ENCODE data around the gene NEDD4.
A peak's percentile ranks its signal among the peaks of the same experiment; 100 is the strongest.
"Not testable (repeated sequence)": the region's sequence is repeated elsewhere in the genome, so short reads cannot be mapped to it uniquely, and the experiment has no call there.

The NEDD4 gene

DNA sequence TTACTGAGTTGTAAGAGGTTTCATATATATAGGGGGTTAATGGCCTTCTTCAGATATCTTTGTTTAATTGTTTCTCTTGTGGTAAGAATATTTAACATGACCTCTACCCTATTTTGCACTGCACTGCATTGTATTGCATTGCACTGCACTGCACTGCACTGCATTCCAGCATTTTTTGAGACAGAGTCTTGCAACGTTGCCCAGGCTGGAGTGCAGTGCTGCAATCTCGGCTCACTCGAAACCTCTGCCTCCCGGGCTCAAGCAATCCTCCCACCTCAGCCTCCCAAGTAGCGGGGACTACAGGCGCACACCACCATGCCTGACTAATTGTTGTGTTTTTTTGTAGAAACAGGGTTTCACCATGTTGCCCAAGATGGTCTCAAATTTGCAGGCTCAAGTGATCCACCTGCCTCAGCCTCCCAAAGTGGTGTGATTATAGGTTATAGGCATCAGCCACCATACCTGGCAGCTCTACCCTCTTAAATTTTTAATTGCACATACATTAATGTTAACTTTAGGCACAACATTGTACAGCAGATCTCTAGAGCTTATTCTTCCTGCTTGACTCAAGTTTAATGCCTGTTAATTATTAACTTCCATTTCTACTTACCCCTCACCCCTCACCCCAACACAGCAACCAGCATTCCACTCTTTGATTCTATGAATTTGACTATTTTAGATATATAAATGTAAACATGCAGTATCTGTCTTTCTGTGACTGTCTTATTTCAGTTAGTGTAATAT lies 38.4 kb downstream of the NEDD4 start:
- no peak for DNase-seq (ENCODE audit: low spot score)

DNA sequence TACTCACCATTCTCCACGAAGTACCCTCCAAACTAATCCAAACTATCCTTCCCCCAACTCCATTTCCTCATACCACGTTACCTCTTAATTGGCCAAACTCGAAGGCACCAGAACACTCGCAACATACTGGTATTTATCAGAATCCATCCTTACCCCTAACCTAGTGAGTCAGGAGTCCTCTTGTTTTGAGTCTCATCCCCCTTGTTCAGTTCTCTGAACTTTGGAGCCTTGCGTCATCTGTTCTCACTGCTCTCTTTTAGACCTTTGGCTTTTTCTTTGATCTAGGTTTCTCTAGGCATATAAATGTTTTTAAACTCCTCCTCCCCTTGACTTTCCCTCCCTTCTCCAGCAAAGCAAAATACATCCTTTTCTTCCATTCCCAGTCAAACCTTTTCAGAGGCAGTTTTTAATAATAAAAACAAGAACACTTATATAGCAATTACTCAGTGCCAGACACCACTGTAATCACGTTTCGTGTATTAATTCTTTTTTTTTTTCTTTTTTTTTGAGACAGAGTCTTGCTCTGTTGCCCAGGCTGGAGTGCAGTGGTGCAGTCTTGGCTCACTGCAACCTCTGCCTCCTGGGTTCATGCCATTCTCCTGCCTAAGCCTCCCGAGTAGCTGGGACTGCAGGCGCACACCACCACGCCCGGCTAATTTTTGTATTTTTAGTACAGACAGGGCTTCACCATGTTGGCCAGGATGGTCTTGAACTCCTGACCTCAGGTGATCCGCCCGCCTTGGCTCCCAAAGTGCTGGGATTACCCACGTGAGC lies 40.7 kb downstream of the NEDD4 start:
- not testable (repeated sequence) for DNase-seq (ENCODE audit: low spot score)

DNA sequence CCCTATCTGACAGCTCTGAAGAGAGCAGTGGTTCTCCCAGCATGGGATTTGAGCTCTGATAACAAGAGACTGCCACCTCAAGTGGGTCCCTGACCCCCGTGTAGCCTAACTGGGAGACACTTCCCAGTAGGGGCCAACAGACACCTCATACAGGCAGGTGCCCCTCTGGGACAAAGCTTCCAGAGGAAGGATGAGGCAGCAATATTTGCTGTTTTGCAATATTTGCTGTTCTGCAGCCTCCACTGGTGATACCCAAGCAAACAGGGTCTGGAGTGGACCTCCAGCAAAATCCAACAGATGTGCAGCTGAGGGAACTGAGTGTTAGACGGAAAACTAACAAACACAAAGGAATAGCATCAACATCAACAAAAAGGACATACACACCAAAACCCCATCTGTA lies 48.8 kb downstream of the NEDD4 start:
- not testable (repeated sequence) for DNase-seq (ENCODE audit: low spot score)

DNA sequence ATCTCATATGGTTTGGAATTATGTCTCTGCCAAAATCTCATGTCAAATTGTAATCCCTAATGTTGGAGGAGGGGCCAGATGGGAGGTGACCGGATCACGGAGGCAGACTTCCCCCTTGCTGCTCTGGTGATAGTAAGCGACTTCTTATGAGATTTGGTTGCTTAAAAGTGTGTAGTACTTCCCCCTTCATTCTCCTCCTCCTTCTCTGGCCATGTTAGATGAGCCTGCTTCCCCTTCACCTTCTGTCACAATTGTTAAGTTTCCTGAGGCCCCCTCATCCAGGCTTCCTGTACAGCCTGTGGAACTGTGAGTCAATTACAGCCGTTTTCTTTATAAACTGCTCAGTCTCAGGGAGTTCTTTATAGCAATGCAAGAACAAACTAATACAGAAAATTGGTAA lies 51.1 kb downstream of the NEDD4 start:
- DNase-seq (ENCODE audit: low spot score), result no peak

DNA sequence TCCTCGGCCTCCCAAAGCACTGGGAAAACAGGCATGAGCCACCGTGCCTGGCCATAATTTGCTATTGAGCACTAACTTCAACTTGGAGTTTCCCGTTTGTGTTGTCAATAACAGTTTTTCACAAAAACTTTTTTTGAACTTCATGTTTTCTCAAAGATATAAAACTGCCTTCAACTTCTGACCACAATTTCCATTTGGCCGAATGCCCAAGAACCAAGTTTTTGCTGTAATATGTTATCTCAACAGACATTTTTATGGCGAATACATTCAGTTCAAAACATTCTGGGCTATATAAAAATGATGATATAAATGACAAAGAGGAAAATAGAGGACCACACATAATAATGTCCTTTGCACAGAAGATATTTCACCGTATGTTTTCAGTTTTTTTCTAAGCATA lies 56.4 kb downstream of the NEDD4 start:
- no peak for DNase-seq (ENCODE audit: low spot score)

DNA sequence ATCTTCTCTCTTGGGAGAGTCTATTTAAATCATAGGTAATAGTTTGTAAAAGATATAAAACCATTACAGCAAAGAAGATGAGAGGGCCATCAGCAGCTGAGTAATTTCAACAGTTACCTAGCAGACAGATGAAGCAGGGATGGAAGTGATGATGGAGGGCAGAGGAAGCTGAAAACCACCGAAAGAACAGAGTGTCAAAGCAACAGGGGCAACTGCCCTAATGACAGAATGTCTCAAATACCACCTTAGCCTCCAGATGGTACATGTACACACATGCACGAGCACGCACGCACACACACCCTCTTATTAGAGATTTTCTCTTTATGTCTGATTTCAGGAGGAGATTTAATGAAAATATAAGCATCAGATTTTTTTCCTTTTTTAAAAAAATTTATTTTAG lies 64.5 kb downstream of the NEDD4 start:
- no peak for DNase-seq (ENCODE audit: low spot score)

DNA sequence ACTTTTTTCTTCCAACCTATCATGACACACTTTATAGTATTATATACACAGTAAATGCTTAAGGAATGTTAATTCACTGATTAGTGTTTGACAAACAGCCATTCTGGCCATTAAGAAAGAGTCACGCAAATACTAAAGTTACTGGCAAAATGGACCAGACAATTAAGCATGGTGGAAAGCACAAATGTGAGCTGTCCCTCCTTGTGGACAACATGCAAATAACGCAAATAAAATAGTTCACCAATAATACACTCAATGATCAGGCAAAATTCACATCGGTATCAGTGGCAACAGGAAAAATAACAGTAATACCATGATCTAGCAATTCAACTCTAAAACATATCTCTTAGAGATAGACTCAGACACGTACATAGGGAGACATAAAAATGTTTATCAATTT lies 71.7 kb downstream of the NEDD4 start:
- DNase-seq (ENCODE audit: low spot score), result no peak

DNA sequence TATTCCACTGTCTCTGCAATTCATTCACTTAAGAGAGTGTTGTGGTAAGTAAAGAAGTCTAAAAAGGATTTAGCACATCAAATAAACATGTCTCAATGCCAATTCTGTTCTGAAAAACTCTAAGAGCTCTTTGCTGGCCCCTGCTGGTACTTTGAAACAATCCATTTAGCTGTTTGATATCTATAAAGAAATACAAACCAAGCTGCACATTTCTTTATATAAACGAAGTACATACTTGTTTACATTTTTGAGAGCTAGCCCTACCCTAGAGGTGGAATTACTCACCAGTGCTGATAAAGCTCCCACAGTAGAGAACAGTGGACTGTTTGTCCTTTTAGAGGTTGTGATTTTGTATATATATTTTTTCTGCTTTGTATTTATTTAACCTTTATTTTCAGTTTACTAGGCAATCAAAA lies 75.5 kb downstream of the NEDD4 start:
- DNase-seq (ENCODE audit: low spot score), result peak; percentile 13

DNA sequence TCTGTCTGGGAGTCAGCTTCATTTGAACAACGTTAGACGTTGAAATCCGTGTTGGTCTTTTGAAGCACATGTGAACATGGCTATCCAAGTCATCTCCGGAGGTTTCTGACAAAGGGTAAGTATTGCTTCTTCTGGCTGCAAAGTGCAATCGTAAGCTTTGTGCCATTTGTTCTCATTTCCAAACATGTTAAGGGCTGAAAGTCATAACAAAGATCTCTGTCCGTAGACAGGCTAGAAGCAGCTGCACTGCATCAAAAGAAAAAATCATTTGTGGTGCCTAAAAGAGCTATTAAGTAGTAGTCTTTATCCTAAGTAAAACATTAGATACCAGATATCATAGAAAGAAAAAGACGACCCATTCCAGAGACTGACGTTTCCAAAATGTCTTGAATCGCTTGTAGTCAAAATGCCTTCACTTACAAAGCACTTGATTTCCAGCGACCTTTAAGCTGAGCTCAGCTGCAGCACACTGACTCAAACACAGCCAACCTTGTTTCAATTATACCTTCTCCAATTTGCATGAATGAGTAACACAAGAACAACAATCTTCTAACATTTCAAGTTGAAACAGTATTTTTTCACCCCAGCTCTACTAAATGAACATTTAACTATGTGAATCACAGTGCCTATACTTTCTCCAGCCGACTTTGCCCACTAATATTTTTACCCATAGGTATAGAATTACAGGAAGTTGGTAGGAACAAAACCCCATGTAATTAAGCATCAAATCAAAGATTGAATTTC lies 76.6 kb downstream of the NEDD4 start:
- DNase-seq (ENCODE audit: low spot score), result no peak

DNA sequence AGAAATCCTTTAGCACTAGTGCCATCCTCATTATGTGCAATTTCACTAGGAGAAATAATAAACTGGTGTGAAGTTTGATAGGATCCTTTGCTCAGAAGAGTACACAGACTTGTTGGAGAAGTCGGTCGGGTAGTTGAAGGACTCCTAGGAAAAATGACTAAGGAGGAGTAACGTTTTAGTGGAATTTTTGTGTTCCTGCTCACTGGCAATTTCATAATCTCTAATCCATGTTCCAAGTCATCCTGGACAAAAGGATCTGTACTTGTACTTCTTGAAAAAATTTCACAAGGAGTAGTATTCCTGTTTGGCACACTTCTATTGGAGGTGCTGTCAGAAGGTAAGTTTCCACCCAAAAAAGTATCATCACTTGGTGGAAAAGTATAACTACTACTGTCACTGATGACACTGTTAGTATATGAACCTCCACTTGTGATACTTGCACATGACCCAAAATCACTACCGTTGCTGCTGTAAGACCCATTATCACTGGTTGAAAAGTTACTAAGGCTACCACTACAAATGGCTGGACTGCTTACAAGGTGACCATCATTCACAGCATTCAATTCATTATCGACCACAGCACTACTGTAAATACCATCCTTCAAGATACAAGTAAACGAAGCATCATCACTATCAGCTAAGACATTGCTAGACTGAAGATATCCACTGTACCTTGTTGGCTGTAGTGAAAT lies 77.4 kb downstream of the NEDD4 start:
- DNase-seq (ENCODE audit: low spot score), result no peak

DNA sequence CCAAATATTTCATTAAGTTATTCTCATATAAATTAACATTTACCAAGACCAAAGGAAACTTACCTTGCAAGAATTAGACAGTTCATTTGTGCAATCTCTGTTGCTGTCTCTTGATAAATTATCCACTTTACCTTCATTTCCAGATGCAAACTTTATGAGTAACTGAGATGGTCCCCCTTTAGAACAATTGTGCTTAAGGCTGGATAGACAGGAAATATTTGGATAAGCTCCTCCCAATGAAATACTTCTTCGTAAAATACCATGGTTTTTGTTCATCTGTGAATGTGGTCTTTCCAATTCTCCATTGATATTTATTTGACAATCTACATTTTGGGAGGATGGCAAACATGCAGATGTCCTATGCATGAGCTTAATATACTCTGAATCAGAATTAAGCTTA lies 78.2 kb downstream of the NEDD4 start:
- DNase-seq (ENCODE audit: low spot score), result no peak

DNA sequence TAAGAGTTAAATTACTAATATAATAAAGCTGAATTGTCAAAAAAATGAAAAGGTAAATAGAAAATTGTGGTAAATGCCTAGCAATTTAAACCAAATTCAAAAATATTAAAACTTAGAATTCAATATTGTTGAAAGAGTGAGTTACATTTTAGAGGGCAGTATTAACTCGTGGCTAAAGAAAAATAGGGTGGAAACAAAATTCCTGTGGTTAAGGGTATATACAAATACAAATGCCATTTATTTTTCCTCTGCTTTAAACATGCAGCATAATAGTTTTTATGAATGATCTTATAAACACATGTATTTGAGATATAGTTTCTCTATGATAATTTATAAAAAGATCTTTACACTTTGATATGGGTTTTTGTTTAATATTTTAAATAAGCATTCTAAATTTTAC lies 79.0 kb downstream of the NEDD4 start:
- DNase-seq (ENCODE audit: low spot score), result no peak

DNA sequence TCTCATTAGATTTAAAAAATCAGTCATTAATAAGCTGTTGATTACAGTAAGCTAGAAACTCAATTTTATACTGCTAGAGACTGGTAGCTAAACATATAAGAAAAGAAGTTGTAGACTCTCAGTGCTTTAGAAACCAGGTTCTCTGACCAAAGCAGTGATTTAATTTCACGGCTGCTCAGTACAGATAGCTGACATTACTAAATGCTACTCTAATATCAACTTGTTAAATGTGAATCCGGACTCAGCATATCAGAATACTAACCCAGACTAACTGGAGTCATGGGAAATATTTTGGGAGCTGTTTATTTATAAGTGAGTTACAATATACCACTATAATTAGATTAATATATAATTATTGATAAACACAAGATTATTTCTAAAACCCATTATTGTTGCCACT lies 80.4 kb downstream of the NEDD4 start:
- DNase-seq (ENCODE audit: low spot score), result no peak

DNA sequence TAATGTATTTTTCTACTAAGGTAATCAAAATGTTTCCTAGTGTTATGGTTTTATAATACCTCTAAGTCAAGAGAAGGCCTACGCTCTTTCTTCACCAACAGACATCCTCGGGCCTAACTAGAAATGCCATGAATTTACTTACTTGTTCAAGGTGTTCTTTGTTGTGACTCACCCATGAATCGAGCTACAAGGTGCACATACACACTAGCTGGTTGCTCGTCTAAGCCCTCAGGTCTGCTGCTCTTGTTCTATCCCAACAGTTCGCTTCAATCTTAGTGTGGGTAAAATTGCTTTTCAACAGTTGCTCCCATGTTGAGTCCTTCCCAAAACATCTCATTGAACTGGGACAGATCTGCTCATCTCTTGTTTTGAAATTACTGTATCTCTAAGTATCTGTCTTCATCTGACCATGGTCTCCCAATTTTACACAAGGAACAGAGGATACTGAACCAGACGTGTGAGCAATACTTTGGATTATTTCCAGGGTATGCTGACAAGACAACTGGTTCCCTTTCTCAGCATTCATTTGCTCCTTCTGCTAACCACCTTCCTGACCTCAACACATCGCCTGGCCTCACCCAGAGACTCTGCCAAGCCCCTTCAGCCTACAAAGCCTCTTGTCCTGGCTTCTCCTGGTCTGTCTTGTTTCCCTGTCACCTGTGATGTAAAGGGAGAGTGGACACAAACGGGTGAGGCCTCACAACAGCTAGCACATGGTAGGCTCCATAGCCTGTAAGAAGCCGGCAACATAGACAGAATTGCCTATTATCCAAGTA lies 84.2 kb downstream of the NEDD4 start:
- DNase-seq (ENCODE audit: low spot score), result no peak

DNA sequence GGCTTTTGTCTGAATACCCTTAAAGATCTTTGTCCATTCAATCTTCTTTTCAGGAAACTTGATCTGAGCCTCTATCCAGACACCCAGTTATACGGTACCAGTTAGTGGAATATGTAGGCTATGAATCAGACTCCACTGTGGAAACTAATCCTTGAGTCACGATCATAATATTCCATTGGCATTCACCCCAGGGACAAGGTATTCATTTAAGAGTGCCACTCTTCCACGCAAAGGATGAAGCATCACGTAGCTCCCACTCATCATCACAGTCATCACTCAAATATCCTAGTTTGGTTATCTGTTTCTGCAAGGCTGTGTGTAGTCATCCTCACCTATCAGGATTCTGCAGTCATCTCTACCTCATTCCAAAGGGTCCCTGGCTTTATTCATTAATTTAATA lies 85.6 kb downstream of the NEDD4 start:
- no peak for DNase-seq (ENCODE audit: low spot score)

DNA sequence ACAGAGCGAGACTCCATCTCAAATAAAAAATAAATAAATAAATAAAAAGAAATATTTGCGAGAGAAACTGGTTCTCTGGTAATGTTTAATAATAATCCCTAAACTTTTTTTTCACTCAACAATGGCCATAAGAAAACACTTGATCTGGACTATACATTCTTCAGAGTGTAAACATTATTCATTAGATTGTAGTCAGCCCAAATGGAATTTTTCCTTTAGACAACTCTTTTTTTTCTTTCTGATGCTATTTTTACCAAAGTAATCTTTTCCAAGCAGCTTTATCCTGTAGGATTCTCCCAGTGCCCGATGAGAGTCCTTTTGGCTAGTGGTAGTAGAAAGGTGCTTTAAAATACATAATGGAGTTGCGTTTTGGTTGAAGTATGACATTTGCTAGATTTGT lies 90.4 kb downstream of the NEDD4 start:
- DNase-seq (ENCODE audit: low spot score), result no peak

DNA sequence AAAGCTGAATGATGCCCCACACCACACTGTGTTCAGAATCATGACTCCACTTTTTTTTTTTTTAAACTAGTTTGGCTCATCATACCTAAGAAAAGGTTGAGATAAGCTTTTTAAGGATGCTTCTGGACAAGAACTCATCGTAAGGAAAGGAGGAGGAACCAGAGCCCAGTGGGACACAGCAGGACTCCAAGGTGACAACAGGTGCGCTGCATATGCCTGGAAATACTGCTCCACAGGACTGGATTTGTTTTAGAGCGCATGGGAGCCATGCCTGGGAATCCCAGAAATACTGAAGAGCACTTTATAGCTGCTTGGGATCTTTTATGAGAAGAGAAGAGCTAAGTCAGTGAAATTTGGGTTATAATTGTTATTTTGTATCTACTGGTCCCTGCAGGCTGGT lies 93.4 kb downstream of the NEDD4 start:
- DNase-seq (ENCODE audit: low spot score), result no peak

DNA sequence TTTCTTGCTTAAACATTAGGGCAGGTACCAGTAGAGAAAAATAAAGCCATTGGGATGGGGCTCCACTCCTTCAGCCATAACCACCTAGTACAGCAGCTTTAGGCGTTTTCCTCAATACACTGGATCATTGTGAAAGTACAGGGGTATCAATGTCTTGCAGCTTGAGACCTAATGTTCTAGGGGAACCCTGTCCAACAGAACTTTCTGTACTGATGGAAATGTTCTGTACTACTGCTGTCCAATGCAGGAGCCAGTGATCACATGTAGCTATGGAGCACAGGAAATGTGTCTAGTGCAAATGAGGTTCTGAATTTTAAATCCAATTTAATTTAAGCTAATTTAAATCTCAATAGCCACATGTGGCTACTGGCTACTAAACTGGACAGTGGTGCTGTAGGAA lies 93.9 kb downstream of the NEDD4 start:
- DNase-seq (ENCODE audit: low spot score), result no peak

DNA sequence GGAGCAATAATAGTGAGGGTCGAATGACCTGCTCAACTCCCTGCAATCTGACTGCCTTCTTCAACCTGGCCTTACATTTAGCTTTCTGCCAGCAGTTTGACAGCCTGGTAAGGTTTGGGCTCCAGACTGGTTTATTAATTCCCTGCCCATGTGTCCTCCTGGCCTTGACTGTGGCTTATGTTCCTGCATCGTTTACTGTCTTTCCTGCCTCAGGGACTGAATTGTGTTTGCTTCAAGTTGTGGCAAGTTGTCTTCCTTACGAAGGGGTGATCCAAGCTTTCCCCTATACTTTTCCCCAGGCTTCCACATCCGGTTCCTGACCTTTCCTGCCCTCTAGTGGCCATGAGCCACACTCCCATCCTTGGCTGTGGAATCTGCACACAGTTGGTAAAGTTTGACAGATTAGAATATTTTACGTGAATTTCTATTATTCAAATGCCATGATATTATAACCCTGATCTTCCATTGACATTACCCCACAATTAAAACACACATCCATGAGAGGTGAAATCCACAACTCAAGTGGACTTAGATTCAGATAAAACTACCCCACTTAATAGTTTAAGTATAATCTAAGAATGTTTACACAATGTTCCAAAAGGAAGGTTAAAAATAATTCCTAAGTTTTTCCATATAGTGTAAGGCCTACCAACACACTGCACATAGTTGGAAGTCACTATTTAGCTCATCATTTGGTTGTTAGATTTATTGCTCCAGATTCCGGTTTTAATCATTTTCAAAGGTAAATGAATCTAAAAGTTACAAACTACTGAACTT lies 95.7 kb downstream of the NEDD4 start:
- DNase-seq (ENCODE audit: low spot score), result peak; percentile 74

DNA sequence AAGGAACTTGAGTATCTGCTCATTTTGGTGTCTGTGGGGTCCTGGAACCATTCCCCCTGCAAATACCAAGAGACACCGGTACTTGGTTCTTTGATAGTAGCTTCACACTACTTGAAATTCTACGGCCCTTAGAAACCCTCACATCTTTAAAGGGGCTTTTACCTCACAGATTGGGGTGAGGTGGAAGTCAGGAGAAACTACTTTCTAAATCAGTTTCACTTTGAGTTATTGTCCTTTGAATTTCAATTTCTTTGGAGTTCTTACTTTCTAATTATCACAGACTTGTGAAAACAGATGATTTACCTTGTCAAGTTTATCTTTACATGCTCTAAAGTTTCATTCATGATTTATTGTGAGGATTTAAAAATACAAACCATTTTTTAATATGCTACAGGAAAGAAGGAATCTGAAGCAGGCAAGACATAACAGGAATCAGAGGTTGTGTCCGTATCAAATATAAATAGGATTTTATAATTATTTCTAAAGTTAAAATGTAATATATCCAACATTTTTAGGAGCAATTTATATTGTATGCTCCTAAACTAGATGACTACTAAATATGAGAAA lies 98.9 kb downstream of the NEDD4 start:
- no peak for DNase-seq (ENCODE audit: low spot score)
